ENCODE results near the gene NGEF. TPM values are rescaled to one million over a fixed set of nuclear protein-coding genes. Genes with fewer than 3 reads are reported as not detected.

NGEF gene
- total and polyA plus RNA-seq, 3 donors from 2014 or later, result 7.9 to 28.7 (median 15.6) TPM

DNA sequence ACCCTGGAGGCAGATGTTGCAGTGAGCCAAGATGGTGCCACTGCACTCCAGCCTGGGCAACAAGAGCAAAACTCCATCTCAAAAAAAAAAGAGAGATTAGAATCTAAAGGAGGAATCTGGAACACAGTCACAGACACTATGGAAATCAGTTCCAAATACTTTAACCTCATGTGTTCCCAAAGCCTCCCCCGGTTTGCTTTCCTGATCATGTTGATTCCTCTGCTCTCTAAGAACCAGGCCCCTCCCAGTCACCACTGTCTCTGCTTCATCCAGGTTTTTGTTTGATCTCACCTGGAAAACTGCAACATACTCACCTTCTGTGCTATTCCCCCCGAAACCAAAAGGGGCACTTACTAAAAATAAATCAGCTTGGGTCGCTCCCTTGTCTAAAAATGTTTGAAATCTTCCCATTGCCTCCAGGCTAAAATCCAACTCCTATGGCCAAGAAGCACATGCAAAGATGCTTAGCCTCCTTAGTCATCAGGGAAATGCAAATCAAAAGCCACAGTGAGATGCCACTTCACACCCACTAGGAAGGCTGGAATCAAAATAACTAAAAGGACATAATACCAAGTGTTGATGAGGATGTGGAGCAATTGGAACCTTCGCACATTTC is 13.2 kb upstream of the NGEF start:
- WGBS, 2 donors, result 87 to 90% methylated on average over 4 of the region's 4 CpGs
- TF ChIP-seq, protein P1, sequence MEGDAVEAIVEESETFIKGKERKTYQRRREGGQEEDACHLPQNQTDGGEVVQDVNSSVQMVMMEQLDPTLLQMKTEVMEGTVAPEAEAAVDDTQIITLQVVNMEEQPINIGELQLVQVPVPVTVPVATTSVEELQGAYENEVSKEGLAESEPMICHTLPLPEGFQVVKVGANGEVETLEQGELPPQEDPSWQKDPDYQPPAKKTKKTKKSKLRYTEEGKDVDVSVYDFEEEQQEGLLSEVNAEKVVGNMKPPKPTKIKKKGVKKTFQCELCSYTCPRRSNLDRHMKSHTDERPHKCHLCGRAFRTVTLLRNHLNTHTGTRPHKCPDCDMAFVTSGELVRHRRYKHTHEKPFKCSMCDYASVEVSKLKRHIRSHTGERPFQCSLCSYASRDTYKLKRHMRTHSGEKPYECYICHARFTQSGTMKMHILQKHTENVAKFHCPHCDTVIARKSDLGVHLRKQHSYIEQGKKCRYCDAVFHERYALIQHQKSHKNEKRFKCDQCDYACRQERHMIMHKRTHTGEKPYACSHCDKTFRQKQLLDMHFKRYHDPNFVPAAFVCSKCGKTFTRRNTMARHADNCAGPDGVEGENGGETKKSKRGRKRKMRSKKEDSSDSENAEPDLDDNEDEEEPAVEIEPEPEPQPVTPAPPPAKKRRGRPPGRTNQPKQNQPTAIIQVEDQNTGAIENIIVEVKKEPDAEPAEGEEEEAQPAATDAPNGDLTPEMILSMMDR (IDR thresholded peaks at IDR 0.05), result no peak
- TF ChIP-seq POLR2A (IDR thresholded peaks at IDR 0.05), result no peak
- intact Hi-C loops (cut with DNase I; ENCODE audit: low total_unique reads), result no loop called here

DNA sequence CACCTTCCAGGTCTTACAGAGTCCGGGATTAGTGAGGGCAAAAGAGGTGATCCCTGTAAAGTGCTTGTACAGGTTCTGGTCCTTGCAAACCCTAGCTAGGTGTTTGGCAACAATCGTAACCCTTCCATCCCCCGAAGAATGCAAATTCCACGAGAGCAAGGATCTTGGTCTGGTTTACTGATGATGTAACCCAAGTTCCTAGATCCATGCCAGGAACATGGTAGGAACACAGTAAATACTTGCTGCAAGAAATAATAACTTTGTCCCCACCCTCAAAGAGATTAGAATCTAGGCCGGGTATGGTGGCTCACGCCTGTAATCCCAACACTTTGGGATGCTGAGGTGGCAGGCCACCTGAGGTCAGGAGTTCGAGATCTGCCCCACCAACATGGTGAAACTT is 12.7 kb upstream of the NGEF start:
- H3K27ac ChIP-seq, result no peak overlapping the region
- DNase-seq, result no peak
- H3K4me3 ChIP-seq, result no peak overlapping the region
- intact Hi-C loops (cut with DNase I; ENCODE audit: low total_unique reads), result no loop called here
- H3K4me1 ChIP-seq, result no peaks in the 10 kb centered on the region
- no peaks in the 10 kb centered on the region for H3K9me3 ChIP-seq
- 86 to 90% methylated on average over 7 of the region's 7 CpGs for WGBS, 2 donors
- no peak for TF ChIP-seq POLR2A (IDR thresholded peaks at IDR 0.05)
- TF ChIP-seq, protein P1 (IDR thresholded peaks at IDR 0.05), result no peak
- H3K36me3 ChIP-seq (ENCODE audit: low read depth, missing control alignments), result no peaks in the 10 kb centered on the region
- no peaks in the 10 kb centered on the region for H3K27me3 ChIP-seq

More for the DNA sequence above, 13.2 kb upstream of the NGEF start:
- Histone ChIP-seq H3K27ac (no peak overlapping the region), H3K36me3 (ENCODE audit: low read depth, missing control alignments) (no peaks in the 10 kb centered on the region), H3K4me1 (no peaks in the 10 kb centered on the region), H3K27me3 (no peaks in the 10 kb centered on the region), H3K9me3 (no peaks in the 10 kb centered on the region), H3K4me3 (no peak overlapping the region)
- DNase-seq, result no peak

DNA sequence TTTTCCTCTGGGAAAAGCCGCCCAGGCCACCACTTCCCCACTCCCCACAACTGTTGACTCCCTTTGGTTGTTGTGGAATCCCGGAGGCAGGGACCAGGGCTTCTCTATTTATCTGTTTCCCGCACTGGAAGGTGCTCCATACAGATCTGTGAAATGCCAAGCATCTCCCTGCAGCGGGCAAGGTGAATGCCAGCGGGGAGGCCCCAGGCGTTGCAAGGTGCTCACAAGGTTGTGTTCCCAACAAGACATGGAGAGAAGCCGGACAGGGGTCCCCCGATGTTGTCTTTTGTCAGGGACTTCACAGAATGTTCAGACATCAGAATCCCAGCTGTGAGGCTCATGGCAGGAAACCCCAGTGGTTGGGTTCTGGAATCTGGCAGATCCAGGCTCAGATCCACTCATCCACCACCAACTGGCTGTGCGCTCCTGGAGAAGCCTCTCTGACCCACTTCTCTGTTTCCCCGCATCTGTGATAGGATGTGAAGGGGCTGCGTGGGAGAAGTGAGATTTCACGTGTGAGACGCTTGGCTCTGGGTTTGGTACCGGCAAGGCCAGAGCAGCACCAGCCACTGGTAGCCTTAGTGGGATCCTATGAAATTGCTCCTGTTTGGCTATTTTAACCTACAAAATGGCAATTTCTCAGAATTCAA is 10.8 kb upstream of the NGEF start:
- no peak overlapping the region for H3K27ac ChIP-seq
- DNase-seq, result no peak
- H3K4me3 ChIP-seq, result no peak overlapping the region
- no peaks in the 10 kb centered on the region for H3K9me3 ChIP-seq
- no peaks in the 10 kb centered on the region for H3K4me1 ChIP-seq
- H3K27me3 ChIP-seq, result no peaks in the 10 kb centered on the region
- no peaks in the 10 kb centered on the region for H3K36me3 ChIP-seq (ENCODE audit: low read depth, missing control alignments)
- intact Hi-C loops (cut with DNase I; ENCODE audit: low total_unique reads), result no loop called here
- WGBS, 2 donors, result 92 to 94% methylated on average over 14 of the region's 14 CpGs
- TF ChIP-seq, protein P1 (IDR thresholded peaks at IDR 0.05), result no peak
- TF ChIP-seq POLR2A (IDR thresholded peaks at IDR 0.05), result no peak

DNA sequence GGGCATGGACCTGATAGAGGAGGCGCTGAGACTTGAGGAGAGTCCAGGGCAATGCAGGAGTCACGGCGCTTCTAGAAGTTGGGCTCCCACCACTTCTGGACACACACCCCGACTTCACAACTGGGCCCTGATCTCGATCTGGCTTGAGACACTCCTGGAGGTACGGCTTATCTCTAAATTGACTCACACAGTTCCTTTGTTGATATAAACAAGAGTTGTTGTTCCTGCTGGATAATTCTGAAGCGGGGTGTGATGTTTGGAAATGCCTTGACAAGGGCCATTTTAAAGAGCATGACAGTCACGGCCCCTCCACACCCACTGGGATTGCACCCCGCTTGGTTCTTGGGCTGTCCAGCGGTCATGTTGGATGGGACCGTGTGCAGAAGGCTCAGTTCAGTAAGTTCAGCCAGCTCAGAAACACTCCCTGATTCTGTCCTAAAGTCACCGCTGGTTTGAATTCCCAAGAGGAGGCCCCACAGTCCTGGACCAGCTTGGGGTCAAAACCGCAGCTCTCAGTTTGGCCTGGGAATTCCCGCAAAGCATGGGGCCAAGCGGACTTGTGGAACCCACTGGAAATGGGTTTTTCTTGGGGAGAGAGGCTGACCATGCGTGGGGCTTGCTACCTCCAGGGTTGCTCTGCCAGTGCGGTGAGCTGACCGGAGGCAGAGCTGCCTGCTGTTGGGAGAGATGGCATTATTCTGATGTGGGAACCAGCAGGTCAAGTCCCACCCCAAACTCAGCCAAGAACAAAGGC is 10.1 kb upstream of the NGEF start:
- no peak overlapping the region for H3K27ac ChIP-seq
- intact Hi-C loops (cut with DNase I; ENCODE audit: low total_unique reads), result no loop called here
- TF ChIP-seq, protein P1 (IDR thresholded peaks at IDR 0.05), result no peak
- TF ChIP-seq POLR2A (IDR thresholded peaks at IDR 0.05), result no peak
- WGBS, 2 donors, result 87 to 94% methylated on average over 15 to 18 of the region's 18 CpGs
- H3K9me3 ChIP-seq, result no peaks in the 10 kb centered on the region
- DNase-seq, result no peak
- H3K4me3 ChIP-seq, result no peak overlapping the region
- H3K4me1 ChIP-seq, result no peaks in the 10 kb centered on the region
- H3K36me3 ChIP-seq (ENCODE audit: low read depth, missing control alignments), result no peaks in the 10 kb centered on the region
- H3K27me3 ChIP-seq, result no peaks in the 10 kb centered on the region
